SK-N-SH treated with all-trans-retinoic acid at 6 μM for 48 hours (cell line): Measurements from ENCODE around the gene METTL26.

Experiments used
- ATAC-seq: fragments of 200-7000 bp; cut with Tn5 transposase; 3 replicates; pipeline ENCODE4 v1.9.1; 2020; ENCODE audit warnings: mild to moderate bottlenecking, moderate library complexity
- ARNTL ChIP-seq: fragments of 450-650 bp; formaldehyde crosslinking; IDR thresholded peaks from 2 replicates; pipeline ENCODE4 v1.5.0; 2020; ENCODE audit warnings: low read depth, mild to moderate bottlenecking, moderate library complexity, borderline replicate concordance
- BACH2 ChIP-seq: fragments of 250-450 bp; sonication (Bioruptor Pico); IDR thresholded peaks from 2 replicates; pipeline ENCODE4 v1.9.0; 2021; ENCODE audit warnings: mild to moderate bottlenecking, borderline replicate concordance
- CSDC2 ChIP-seq: fragments of 250-450 bp; sonication (Bioruptor Pico); IDR thresholded peaks from 2 replicates; pipeline ENCODE4 v1.5.0; 2020; ENCODE audit warnings: mild to moderate bottlenecking, moderate library complexity
- ESRRG ChIP-seq: fragments of 250-450 bp; sonication (Bioruptor Pico); IDR thresholded peaks from 2 replicates; pipeline ENCODE4 v1.6.1; 2021; ENCODE audit warnings: mild to moderate bottlenecking
- ISL1 ChIP-seq: fragments of 250-450 bp; sonication (Bioruptor Pico); IDR thresholded peaks from 2 replicates; pipeline ENCODE4 v2.1.2; 2022; ENCODE audit warnings: mild to moderate bottlenecking, moderate library complexity
- OSR1 ChIP-seq: fragments of 250-450 bp; sonication (Bioruptor Pico); IDR thresholded peaks from 2 replicates; pipeline ENCODE4 v1.8.0; 2022; ENCODE audit warnings: moderate library complexity, mild to moderate bottlenecking, inconsistent platforms
- PATZ1 ChIP-seq: fragments of 250-450 bp; sonication (Bioruptor Pico); IDR thresholded peaks from 2 replicates; pipeline ENCODE4 v1.8.0; 2020; ENCODE audit warnings: mild to moderate bottlenecking, moderate library complexity, borderline replicate concordance
- PPARA ChIP-seq: fragments of 250-450 bp; sonication (Bioruptor Pico); IDR thresholded peaks from 2 replicates; pipeline ENCODE4 v1.5.0; 2020; ENCODE audit warnings: mild to moderate bottlenecking, borderline replicate concordance
- RARB ChIP-seq: fragments of 250-450 bp; sonication (Bioruptor Pico); IDR thresholded peaks from 2 replicates; pipeline ENCODE4 v1.8.0; 2021; ENCODE audit warnings: mild to moderate bottlenecking, moderate library complexity
- SNAI2 ChIP-seq: fragments of 250-450 bp; sonication (Bioruptor Pico); IDR thresholded peaks from 2 replicates; pipeline ENCODE4 v1.5.0; 2020; ENCODE audit warnings: mild to moderate bottlenecking, moderate library complexity
- TCF4 ChIP-seq: fragments of 250-450 bp; sonication (Bioruptor Pico); IDR thresholded peaks from 2 replicates; pipeline ENCODE4 v1.8.0; 2021; ENCODE audit warnings: mild to moderate bottlenecking, moderate library complexity, borderline replicate concordance
- TOX ChIP-seq: fragments of 250-450 bp; sonication (Bioruptor Pico); IDR thresholded peaks from 2 replicates; pipeline ENCODE4 v1.8.0; 2021; ENCODE audit warnings: mild to moderate bottlenecking, moderate library complexity, borderline replicate concordance
- TSHZ2 ChIP-seq: fragments of 250-450 bp; sonication (Bioruptor Pico); IDR thresholded peaks from 2 replicates; pipeline ENCODE4 v1.5.0; 2020; ENCODE audit warnings: mild to moderate bottlenecking, moderate library complexity
- ZC3H10 ChIP-seq: fragments of 250-450 bp; sonication (Bioruptor Pico); IDR thresholded peaks from 2 replicates; pipeline ENCODE4 v1.5.1; 2021; ENCODE audit warnings: mild to moderate bottlenecking, moderate library complexity
- ZFP30 ChIP-seq: fragments of 450-650 bp; formaldehyde crosslinking; IDR thresholded peaks from 2 replicates; pipeline ENCODE4 v1.5.0; 2022; ENCODE audit warnings: mild to moderate bottlenecking, moderate library complexity
- ZNF565 ChIP-seq: fragments of 450-650 bp; formaldehyde crosslinking; conservative IDR thresholded peaks from 2 replicates; pipeline ENCODE4 v1.5.0; 2020; ENCODE audit warnings: low read depth, mild to moderate bottlenecking, moderate library complexity
- ZNF70 ChIP-seq: fragments of 450-650 bp; formaldehyde crosslinking; IDR thresholded peaks from 2 replicates; pipeline ENCODE4 v1.5.0; 2020; ENCODE audit warnings: mild to moderate bottlenecking, moderate library complexity
- ZNF8 ChIP-seq: fragments of 450-650 bp; formaldehyde crosslinking; IDR thresholded peaks from 2 replicates; pipeline ENCODE4 v1.5.0; 2020; ENCODE audit warnings: mild to moderate bottlenecking, moderate library complexity
- TF ChIP-seq, protein P1 (sequence below): fragments of 250-450 bp; sonication (Bioruptor Pico); IDR thresholded peaks from 2 replicates; pipeline ENCODE4 v1.5.1; 2020; ENCODE audit warnings: low read depth, mild to moderate bottlenecking, moderate library complexity
- TF ChIP-seq, protein P2 (sequence below): fragments of 250-450 bp; sonication (Bioruptor Pico); IDR thresholded peaks from 2 replicates; pipeline ENCODE4 v1.5.1; 2021; ENCODE audit warnings: mild to moderate bottlenecking, moderate library complexity

Gene METTL26

GRCh38 chr16:631808-632358 is 4.2 kb downstream of the METTL26 start:
- TF ChIP-seq TOX (no peak), SNAI2 (no peak), RARB (CRISPR knock-in tag) (no peak), PATZ1 (no peak), TSHZ2 (no peak), ZNF8 (no peak), PPARA (CRISPR knock-in tag) (no peak), ZFP30 (no peak), ARNTL (CRISPR knock-in tag) (no peak), ZC3H10 (CRISPR knock-in tag) (no peak), ZNF70 (CRISPR knock-in tag) (no peak), CSDC2 (CRISPR knock-in tag) (no peak)
- TF ChIP-seq, protein P1, sequence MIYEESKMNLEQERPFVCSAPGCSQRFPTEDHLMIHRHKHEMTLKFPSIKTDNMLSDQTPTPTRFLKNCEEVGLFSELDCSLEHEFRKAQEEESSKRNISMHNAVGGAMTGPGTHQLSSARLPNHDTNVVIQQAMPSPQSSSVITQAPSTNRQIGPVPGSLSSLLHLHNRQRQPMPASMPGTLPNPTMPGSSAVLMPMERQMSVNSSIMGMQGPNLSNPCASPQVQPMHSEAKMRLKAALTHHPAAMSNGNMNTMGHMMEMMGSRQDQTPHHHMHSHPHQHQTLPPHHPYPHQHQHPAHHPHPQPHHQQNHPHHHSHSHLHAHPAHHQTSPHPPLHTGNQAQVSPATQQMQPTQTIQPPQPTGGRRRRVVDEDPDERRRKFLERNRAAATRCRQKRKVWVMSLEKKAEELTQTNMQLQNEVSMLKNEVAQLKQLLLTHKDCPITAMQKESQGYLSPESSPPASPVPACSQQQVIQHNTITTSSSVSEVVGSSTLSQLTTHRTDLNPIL (CRISPR knock-in tag) = no peak
- TF ChIP-seq, all 23 proteins: peak for 0

GRCh38 chr16:630815-631405 is 5.2 kb downstream of the METTL26 start, which contains the start of gene WFIKKN1:
Gene WFIKKN1, plus strand, starts transcription at chr16:630985. Its CDS starts 269 bp downstream, at chr16:631254.
- ATAC-seq = no peak
- no peak for TF ChIP-seq TOX
- TF ChIP-seq ZNF8 = no peak
- TF ChIP-seq ESRRG (CRISPR knock-in tag) = no peak
- no peak for TF ChIP-seq TSHZ2
- TF ChIP-seq OSR1 (CRISPR knock-in tag) = no peak
- TF ChIP-seq TCF4 (CRISPR knock-in tag) = no peak
- TF ChIP-seq, protein P2, sequence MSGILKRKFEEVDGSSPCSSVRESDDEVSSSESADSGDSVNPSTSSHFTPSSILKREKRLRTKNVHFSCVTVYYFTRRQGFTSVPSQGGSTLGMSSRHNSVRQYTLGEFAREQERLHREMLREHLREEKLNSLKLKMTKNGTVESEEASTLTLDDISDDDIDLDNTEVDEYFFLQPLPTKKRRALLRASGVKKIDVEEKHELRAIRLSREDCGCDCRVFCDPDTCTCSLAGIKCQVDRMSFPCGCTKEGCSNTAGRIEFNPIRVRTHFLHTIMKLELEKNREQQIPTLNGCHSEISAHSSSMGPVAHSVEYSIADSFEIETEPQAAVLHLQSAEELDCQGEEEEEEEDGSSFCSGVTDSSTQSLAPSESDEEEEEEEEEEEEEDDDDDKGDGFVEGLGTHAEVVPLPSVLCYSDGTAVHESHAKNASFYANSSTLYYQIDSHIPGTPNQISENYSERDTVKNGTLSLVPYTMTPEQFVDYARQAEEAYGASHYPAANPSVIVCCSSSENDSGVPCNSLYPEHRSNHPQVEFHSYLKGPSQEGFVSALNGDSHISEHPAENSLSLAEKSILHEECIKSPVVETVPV (CRISPR knock-in tag) = no peak
- no peak for TF ChIP-seq ZFP30
- TF ChIP-seq PATZ1 = no peak
- TF ChIP-seq BACH2 (CRISPR knock-in tag) = no peak
- no peak for TF ChIP-seq SNAI2
- TF ChIP-seq RARB (CRISPR knock-in tag) = no peak
- no peak for TF ChIP-seq ISL1 (CRISPR knock-in tag)
- TF ChIP-seq ZNF565 = no peak
- TF ChIP-seq ZC3H10 (CRISPR knock-in tag) = no peak
- TF ChIP-seq, protein P1 (CRISPR knock-in tag) = no peak
- TF ChIP-seq, all 23 proteins: peak for 0

More at GRCh38 chr16:631808-632358, 4.2 kb downstream of the METTL26 start:
- ATAC-seq = no peak
